Loucy (cell line): ENCODE measurements around the gene AXDND1.

Experiments
- H2AFZ ChIP-seq: fragments of 200-600 bp; sonication (generic); 2 replicates; pipeline ENCODE4 v1.6.0; 2016; ENCODE audit warnings: antibody characterized with exemption, mild to moderate bottlenecking, low read length, moderate library complexity
- H3F3A ChIP-seq: fragments of 200-600 bp; 2 replicates; pipeline ENCODE4 v1.6.0; 2016; ENCODE audit warnings: antibody characterized with exemption, low read depth, mild to moderate bottlenecking
- H3K27me3 ChIP-seq: fragments of 200-600 bp; sonication (generic); 2 replicates; pipeline ENCODE4 v1.6.1; 2014; ENCODE audit warnings: low read length, mild to moderate bottlenecking; ENCODE audit not compliant: insufficient read depth, poor library complexity, severe bottlenecking
- H3K36me3 ChIP-seq: fragments of 200-600 bp; sonication (generic); 2 replicates; pipeline ENCODE4 v1.6.1; 2016; ENCODE audit warnings: low read length; ENCODE audit not compliant: insufficient read depth
- H3K4me1 ChIP-seq: fragments of 200-600 bp; sonication (generic); 2 replicates; pipeline ENCODE4 v1.5.1; 2014; ENCODE audit warnings: low read length, mild to moderate bottlenecking; ENCODE audit not compliant: insufficient read depth, poor library complexity, severe bottlenecking
- H3K4me2 ChIP-seq: fragments of 200-600 bp; sonication (generic); 2 replicates; pipeline ENCODE4 v1.6.0; 2014; ENCODE audit warnings: antibody characterized with exemption, low read length, low read depth, mild to moderate bottlenecking; ENCODE audit not compliant: poor library complexity, severe bottlenecking
- H3K4me3 ChIP-seq: fragments of 200-600 bp; sonication (generic); 2 replicates; pipeline ENCODE4 v1.5.1; 2014; ENCODE audit warnings: low read length, mild to moderate bottlenecking, mixed read lengths; ENCODE audit not compliant: poor library complexity, severe bottlenecking
- H3K79me2 ChIP-seq: fragments of 200-600 bp; sonication (generic); 2 replicates; pipeline ENCODE4 v1.6.1; 2014; ENCODE audit warnings: low read length; ENCODE audit not compliant: insufficient read depth
- H3K9ac ChIP-seq: fragments of 200-600 bp; sonication (generic); 2 replicates; pipeline ENCODE4 v1.6.0; 2014; ENCODE audit warnings: mild to moderate bottlenecking, low read depth, low read length, moderate library complexity; ENCODE audit not compliant: poor library complexity, severe bottlenecking
- H3K9me2 ChIP-seq: fragments of 200-600 bp; sonication (generic); replicated peaks from 2 replicates; pipeline ENCODE4 v1.6.1; 2016; ENCODE audit warnings: low read depth, low read length, mixed read lengths
- H3K9me3 ChIP-seq: fragments of 200-600 bp; sonication (generic); 2 replicates; pipeline ENCODE4 v1.6.1; 2014; ENCODE audit warnings: mild to moderate bottlenecking, antibody characterized with exemption, low read length, low read depth; ENCODE audit not compliant: insufficient read depth
- H4K20me1 ChIP-seq: fragments of 200-600 bp; sonication (generic); 2 replicates; pipeline ENCODE4 v1.6.0; 2014; ENCODE audit warnings: antibody characterized with exemption, low read length, mild to moderate bottlenecking; ENCODE audit not compliant: insufficient read depth, poor library complexity, severe bottlenecking
- CTCF ChIP-seq: fragments of 200-600 bp; sonication (generic); conservative IDR thresholded peaks from 2 replicates; pipeline ENCODE4 v1.5.1; 2014; ENCODE audit warnings: mild to moderate bottlenecking, antibody characterized with exemption, low read length
- EZH2phosphoT487 ChIP-seq: fragments of 200-600 bp; IDR thresholded peaks from 2 replicates; pipeline ENCODE4 v1.6.1; 2018; ENCODE audit warnings: antibody characterized with exemption, mild to moderate bottlenecking, moderate library complexity, borderline replicate concordance

The AXDND1 gene

DNA sequence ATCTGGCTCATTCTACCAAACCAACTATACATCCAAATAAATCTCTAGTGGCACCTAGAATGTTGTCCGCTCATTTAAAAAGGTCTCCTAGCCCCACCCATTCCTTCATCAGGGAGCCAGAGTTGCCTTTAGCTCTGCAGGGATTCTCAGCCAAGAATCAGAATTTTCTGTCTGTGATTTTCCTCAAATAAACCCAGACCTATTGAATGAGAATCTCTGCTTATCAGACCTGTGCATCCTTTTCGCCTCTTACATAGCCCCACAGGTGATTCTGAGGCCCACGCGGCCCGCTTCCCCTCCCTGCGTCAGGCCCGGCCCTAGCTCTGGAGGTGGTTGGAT lies 225.5 kb downstream of the AXDND1 start:
- H2AFZ ChIP-seq, result no peak overlapping the region
- H3K36me3 ChIP-seq, result no peaks in the 10 kb centered on the region
- no peaks in the 10 kb centered on the region for H3K4me1 ChIP-seq
- no peaks in the 10 kb centered on the region for H3F3A ChIP-seq
- H3K4me3 ChIP-seq, result no peak overlapping the region
- no peak overlapping the region for H3K9ac ChIP-seq
- no peak overlapping the region for H3K4me2 ChIP-seq
- H3K9me3 ChIP-seq, result no peaks in the 10 kb centered on the region
- H3K79me2 ChIP-seq, result no peaks in the 10 kb centered on the region
- H4K20me1 ChIP-seq, result no peaks in the 10 kb centered on the region
- no peak for TF ChIP-seq CTCF
- TF ChIP-seq EZH2phosphoT487, result no peak
- H3K9me2 ChIP-seq, result no peaks in the 10 kb centered on the region
- H3K27me3 ChIP-seq, result no peaks in the 10 kb centered on the region

DNA sequence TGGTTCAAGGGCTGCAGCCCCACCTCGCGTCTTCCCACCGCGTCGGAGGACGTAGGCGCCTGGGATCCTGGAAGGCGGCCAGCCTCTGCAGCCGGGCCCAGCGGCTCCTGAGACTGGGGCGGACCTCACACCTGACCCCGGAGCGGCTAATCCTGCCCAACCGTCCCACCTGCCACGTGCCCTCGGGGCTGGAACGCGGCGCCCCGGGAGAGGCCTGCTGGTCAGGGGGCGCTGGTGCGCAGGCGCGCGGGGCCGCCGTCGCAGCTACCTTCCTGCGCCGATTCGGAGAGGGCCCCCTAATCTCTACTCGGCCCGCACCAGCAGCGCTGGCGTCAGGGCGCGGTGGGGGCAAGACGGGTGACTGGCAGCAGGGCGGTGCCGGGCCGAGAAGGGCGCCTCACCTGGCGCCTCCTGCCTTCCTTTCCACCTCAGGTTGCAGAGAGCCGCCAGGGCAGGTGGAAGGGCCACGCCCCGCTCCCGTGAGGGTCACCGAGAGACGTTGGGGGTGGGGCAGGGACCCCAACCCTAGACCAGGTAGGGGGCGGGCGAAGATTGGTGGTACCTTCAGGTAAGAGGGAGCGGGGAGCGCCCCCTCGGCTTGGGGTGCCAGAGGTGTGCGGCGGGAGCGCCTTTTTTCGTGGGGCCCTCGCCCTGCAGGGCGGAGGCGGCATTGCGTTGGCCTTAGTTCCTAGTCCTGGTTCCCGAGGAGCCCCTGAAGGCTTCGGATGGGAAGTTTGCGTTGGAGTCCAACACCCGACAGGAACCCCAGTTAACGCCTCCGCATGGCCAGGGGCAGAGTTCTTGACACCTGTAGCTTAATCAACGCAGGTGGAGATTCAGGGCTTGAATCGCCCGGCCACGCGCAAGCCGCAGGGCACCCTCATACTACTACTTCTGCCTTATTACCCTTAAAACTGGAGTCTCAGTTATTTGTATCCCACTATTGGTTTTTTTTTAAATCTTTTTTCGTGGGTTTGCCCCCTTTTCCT lies 226.1 kb downstream of the AXDND1 start, which contains the start of gene TDRD5:
Gene TDRD5 (plus strand): TSS at position 241 of the 989 bp plus-strand sequence. CDS start 784 bp downstream, outside the sequence.
- Histone ChIP-seq H3K9me3 (no peaks in the 10 kb centered on the region), H3K27me3 (no peaks in the 10 kb centered on the region), H2AFZ (no peak within 1 kb of the TSS), H3F3A (no peaks in the 10 kb centered on the region), H3K79me2 (no peaks in the 10 kb centered on the region), H3K4me1 (no peaks in the 10 kb centered on the region), H4K20me1 (no peaks in the 10 kb centered on the region), H3K9ac (no peak within 1 kb of the TSS), H3K36me3 (no peaks in the 10 kb centered on the region), H3K4me3 (no peak within 1 kb of the TSS), H3K9me2 (no peaks in the 10 kb centered on the region), H3K4me2 (no peak within 1 kb of the TSS)
- no peak for TF ChIP-seq EZH2phosphoT487
- no peak for TF ChIP-seq CTCF

- TF ChIP-seq CTCF, result no peak
- no peak for TF ChIP-seq EZH2phosphoT487
- Histone ChIP-seq H4K20me1 (no peaks in the 10 kb centered on the region), H3K9me2 (no peaks in the 10 kb centered on the region), H3K9ac (no peak overlapping the region), H3F3A (no peaks in the 10 kb centered on the region), H2AFZ (no peak overlapping the region), H3K4me1 (no peaks in the 10 kb centered on the region), H3K4me3 (no peak overlapping the region), H3K36me3 (no peaks in the 10 kb centered on the region), H3K9me3 (no peaks in the 10 kb centered on the region), H3K79me2 (no peaks in the 10 kb centered on the region), H3K27me3 (no peaks in the 10 kb centered on the region), H3K4me2 (no peak overlapping the region)
Measured at GRCh38 chr1:179598631-179599030, 232.9 kb downstream of the AXDND1 start.
